Adrenal gland (tissue), 5 donors: ENCODE measurements around the gene PTMA.

ENCODE experiments used
- POLR2A ChIP-seq, 2 donors: fragments of 450-650 bp; IDR thresholded peaks; one replicate each; pipeline ENCODE4 v1.6.1; 2017; ENCODE audit warnings: antibody characterized with exemption in 2 of 2, mild to moderate bottlenecking in 2 of 2, moderate library complexity in 1 of 2
- TF ChIP-seq, protein P1 (sequence below), 6 experiments: fragments of 450-650 bp in 4 of 6; fragments of 200-600 bp in 2 of 6; sonication (generic) in 1 of 6; IDR thresholded peaks; 1 replicate in 5 of 6; 2 replicates in 1 of 6; pipeline versions ENCODE4 v1.5.1 to v1.8.0; 2016 to 2021; ENCODE audit warnings: antibody characterized with exemption in 6 of 6, mild to moderate bottlenecking in 2 of 6, moderate library complexity in 1 of 6
- donor health status: DM: no; HTN: no; CAD: no.

DNA sequence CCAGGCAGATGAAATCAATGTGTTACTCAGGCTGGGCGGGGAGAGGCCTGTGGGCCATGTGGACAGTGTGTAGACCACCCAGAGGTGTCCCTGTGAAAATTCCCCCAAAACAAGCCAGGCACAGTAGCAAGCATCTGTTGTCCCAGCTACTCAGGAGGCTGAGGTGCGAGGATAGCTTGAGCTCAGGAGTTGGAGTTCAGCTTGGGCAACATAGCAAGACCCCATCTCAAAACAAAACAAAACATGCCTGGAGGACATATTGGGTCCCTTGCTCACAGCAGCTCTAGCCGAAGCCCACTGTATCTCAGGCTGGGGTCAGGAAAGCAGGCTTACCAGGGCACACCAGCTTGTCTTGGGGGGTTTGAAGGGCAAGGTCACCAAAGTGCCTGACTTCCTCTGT, 4.3 kb upstream of the PTMA start:
- TF ChIP-seq, protein P1, sequence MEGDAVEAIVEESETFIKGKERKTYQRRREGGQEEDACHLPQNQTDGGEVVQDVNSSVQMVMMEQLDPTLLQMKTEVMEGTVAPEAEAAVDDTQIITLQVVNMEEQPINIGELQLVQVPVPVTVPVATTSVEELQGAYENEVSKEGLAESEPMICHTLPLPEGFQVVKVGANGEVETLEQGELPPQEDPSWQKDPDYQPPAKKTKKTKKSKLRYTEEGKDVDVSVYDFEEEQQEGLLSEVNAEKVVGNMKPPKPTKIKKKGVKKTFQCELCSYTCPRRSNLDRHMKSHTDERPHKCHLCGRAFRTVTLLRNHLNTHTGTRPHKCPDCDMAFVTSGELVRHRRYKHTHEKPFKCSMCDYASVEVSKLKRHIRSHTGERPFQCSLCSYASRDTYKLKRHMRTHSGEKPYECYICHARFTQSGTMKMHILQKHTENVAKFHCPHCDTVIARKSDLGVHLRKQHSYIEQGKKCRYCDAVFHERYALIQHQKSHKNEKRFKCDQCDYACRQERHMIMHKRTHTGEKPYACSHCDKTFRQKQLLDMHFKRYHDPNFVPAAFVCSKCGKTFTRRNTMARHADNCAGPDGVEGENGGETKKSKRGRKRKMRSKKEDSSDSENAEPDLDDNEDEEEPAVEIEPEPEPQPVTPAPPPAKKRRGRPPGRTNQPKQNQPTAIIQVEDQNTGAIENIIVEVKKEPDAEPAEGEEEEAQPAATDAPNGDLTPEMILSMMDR (IDR thresholded peaks at IDR 0.05) = no peak
- TF ChIP-seq POLR2A (IDR thresholded peaks at IDR 0.05) = no peak
